Measurements from ENCODE around the gene HAPLN3. TPM values are rescaled to one million over a fixed set of nuclear protein-coding genes. Genes with fewer than 3 reads are reported as not detected.

Gene HAPLN3
- total and polyA plus RNA-seq, 2 of the 4 experiments (the other 2 are of a cell fraction): 5.9 to 28.6 TPM

GRCh38 chr15:88834211-88834812 is 61.0 kb downstream of the HAPLN3 start:
- ATAC-seq (ENCODE audit: low read depth): peak; percentile 83
- Histone ChIP-seq H2AK9ac (replicated peaks; ENCODE audit: low read depth, low read length, poor library complexity) (peak overlapping the region; percentile 22), H3K27me3 (ENCODE audit: control insufficient read depth, insufficient read depth, low read length) (no peaks in the 10 kb centered on the region), H3K36me3 (ENCODE audit: control insufficient read depth, insufficient read depth, low read length) (no peaks in the 10 kb centered on the region), H3K27ac (ENCODE audit: insufficient read depth, low read length) (no peak overlapping the region), H4K20me1 (ENCODE audit: insufficient read depth, low read length) (no peaks in the 10 kb centered on the region), H2AFZ (replicated peaks; ENCODE audit: low read length, poor library complexity) (peak overlapping the region; percentile 6), H3K4me1 (ENCODE audit: control insufficient read depth, insufficient read depth, low read length) (peaks cover 5% of the 10 kb centered on the region; the same call in 1 of the 2 replicates), H3K79me1 (ENCODE audit: low read depth in 1 of 2, low read length in 2 of 2) (no peaks in the 10 kb centered on the region), H2BK120ac (ENCODE audit: low read depth, low read length) (no peak overlapping the region), H4K5ac (ENCODE audit: low read depth, low read length) (no peak overlapping the region), H2BK15ac (ENCODE audit: low read depth, low read length) (no peak overlapping the region), H3K23ac (ENCODE audit: low read depth, low read length) (no peak overlapping the region), H3K18ac (ENCODE audit: low read depth, low read length) (no peak overlapping the region), H2BK20ac (ENCODE audit: low read depth, low read length) (no peak overlapping the region), H3K9me3 (ENCODE audit: control insufficient read depth, insufficient read depth, low read length) (no peaks in the 10 kb centered on the region), H3K9me1 (ENCODE audit: insufficient read depth, low read length) (no peaks in the 10 kb centered on the region), H4K91ac (ENCODE audit: insufficient read depth, low read depth, low read length) (no peak overlapping the region), H3K4me2 (ENCODE audit: low read depth, low read length) (no peak overlapping the region), H3K4ac (ENCODE audit: low read depth, low read length) (no peak overlapping the region), H3K9ac (ENCODE audit: low read depth, low read length) (no peak overlapping the region), H3K4me3 (ENCODE audit: insufficient read depth, low read depth, low read length) (no peak overlapping the region), H2AK5ac (ENCODE audit: low read depth, low read length) (peak overlapping the region; percentile 47; the same call in 1 of the 2 replicates), H2BK5ac (ENCODE audit: low read depth, low read length, poor library complexity, severe bottlenecking) (no peak overlapping the region), H3K56ac (ENCODE audit: extremely low read depth, insufficient read depth, low read length) (no peak overlapping the region), H4K8ac (ENCODE audit: low read depth in 2 of 2, low read length in 2 of 2) (peak overlapping the region in 1 of 2 experiments; percentile 12; a peak in 1 of 4 replicates), H3K14ac (replicated peaks; ENCODE audit: low read depth, low read length) (no peak overlapping the region)
- CTCF ChIA-PET: interaction anchor here (0.7 to 1.4 kb wide), 3 partner anchors 178 to 182 kb away, joined by 3 to 16 read pairs (median 3); no protein-coding TSS in a partner anchor
- dilution Hi-C loops (cut with HindIII; ENCODE audit: low sequenced_read_pairs, unreplicated experiment): no loop called here
- in situ Hi-C loops (cut with MboI; ENCODE audit: low sequenced_read_pairs): loop anchor here (25.0 kb wide), 2 partner anchors 172 to 347 kb away; no protein-coding TSS in a partner anchor
- peak; percentile 63 for DNase-seq
- POLR2A ChIA-PET (ENCODE audit: unreplicated experiment): no interaction called here
- BruUV-seq (replicated peaks): no TSS peak
- intact Hi-C loops (cut with micrococcal nuclease): loop anchor here (1.0 to 2.0 kb wide), 3 partner anchors 173 to 358 kb away; no protein-coding TSS in a partner anchor
- WGBS, 2 experiments (ENCODE audit: extremely low coverage in 2 of 2, insufficient read length in 1 of 2): 83% methylated on average over 2 of the region's 14 CpGs; no CpG with 5 or more reads in 1 of the 2 experiments
- TF ChIP-seq RAD21 (IDR thresholded peaks at IDR 0.05; ENCODE audit: low read length) (peak; percentile 76), USF2 (IDR thresholded peaks at IDR 0.05; ENCODE audit: low read depth, low read length) (no peak), MAFK (IDR thresholded peaks at IDR 0.05; ENCODE audit: low read depth, low read length) (no peak), MAZ (IDR thresholded peaks at IDR 0.05; ENCODE audit: borderline replicate concordance, low read depth, low read length) (no peak), CTCF (conservative IDR thresholded peaks at IDR 0.05; ENCODE audit: low read depth, low read length) (peak; percentile 69), CHD1 (IDR thresholded peaks at IDR 0.05; ENCODE audit: low read depth, low read length) (no peak), RCOR1 (IDR thresholded peaks at IDR 0.05; ENCODE audit: insufficient replicate concordance, low read length) (no peak), RFX5 (IDR thresholded peaks at IDR 0.05; ENCODE audit: low read depth, low read length) (no peak), FOS (IDR thresholded peaks at IDR 0.05; ENCODE audit: low read depth, low read length) (peak; percentile 36; the same call in 1 of the 2 replicates), SMC3 (IDR thresholded peaks at IDR 0.05; ENCODE audit: low read depth, low read length) (peak; percentile 54), MXI1 (IDR thresholded peaks at IDR 0.05; ENCODE audit: borderline replicate concordance, low read depth, low read length) (no peak), ELK1 (IDR thresholded peaks at IDR 0.05; ENCODE audit: borderline replicate concordance, low read depth, low read length) (no peak), NFE2L2 (IDR thresholded peaks at IDR 0.05; ENCODE audit: low read depth, low read length) (no peak), BHLHE40 (IDR thresholded peaks at IDR 0.05; ENCODE audit: low read depth, low read length) (no peak), CEBPB (IDR thresholded peaks at IDR 0.05; ENCODE audit: low read depth, low read length) (no peak)

Data from IMR-90 (cell line).